Epithelial cell of prostate (primary cell): ENCODE data around the gene KCNAB1.

Experiments
- DNase-seq: peaks from one replicate; pipeline ENCODE4 v3.0.0-alpha.2; 2011; ENCODE audit warnings: low read depth, low spot score
- H3K27ac ChIP-seq: fragments of 450-650 bp; 2 replicates; pipeline ENCODE4 v1.5.1; 2017; ENCODE audit warnings: mild to moderate bottlenecking

Gene KCNAB1

DNA sequence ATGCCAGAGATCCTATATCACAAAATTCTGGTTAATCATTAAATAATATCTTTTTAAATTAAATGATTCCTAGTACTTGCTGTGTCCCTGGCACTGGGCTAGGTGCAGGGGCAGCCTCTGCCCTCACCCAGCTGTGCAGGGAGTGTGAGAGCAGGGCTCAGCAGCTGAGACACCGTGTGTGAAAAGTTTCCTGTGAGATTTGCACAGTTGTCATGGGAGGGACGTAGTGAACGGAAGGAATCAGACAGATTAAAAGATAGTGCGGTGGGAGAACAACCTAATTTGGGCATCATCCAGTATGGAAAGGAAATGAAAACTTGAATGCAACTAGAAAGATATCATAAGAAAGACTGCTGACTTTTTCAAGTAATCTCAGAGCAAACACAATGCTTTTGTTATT lies 230.4 kb downstream of the KCNAB1 start:
- H3K27ac ChIP-seq, result no peak overlapping the region
- no peak for DNase-seq

GRCh38 chr3:156351783-156352182 lies 231.4 kb downstream of the KCNAB1 start:
- H3K27ac ChIP-seq, result no peak overlapping the region
- no peak for DNase-seq

GRCh38 chr3:156352728-156353127 lies 232.3 kb downstream of the KCNAB1 start:
- H3K27ac ChIP-seq, result no peak overlapping the region
- no peak for DNase-seq

- DNase-seq, result no peak
- H3K27ac ChIP-seq, result no peak overlapping the region
Measured at GRCh38 chr3:156353563-156353962, 233.2 kb downstream of the KCNAB1 start.

- DNase-seq, result no peak
- no peak overlapping the region for H3K27ac ChIP-seq
Measured at GRCh38 chr3:156356537-156357363, 236.4 kb downstream of the KCNAB1 start.

DNA sequence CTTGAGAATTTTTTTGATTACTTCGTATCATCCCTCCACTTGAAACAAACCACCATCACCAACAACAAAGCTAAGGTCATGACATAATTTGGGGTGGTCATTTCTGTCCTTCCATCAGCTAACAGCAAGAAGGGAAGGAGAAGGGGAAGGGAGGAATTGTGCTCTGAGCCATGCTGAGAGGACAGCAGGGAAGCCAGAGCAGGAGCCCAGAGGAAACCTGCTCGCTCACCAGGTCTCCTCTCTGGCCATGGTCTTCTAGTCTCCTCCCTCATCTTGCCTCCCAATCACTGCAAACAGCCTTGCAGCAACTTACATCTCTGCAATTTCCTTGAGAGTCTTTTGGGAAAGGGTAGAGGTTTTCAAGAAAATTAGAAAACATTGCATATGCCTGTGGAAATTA lies 237.9 kb downstream of the KCNAB1 start:
- no peak for DNase-seq
- H3K27ac ChIP-seq, result no peak overlapping the region

DNA sequence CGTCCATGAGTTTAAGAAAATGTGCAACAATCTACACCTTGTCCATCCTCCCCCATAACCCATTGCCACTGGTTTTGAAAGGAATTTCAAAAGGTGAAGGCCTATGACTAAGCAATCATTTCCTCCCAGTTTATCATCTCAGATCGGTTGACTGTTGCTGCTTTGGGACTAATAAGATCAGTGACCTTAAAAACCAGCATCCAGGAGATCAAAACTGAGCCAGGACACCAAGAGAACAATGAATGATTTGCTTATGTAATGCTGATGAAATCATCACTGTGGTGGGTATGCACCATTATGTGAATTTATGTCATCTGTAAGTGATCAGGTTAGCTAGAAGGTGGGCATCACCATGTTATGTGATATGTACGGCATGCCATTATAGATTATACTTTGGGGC lies 239.0 kb downstream of the KCNAB1 start:
- no peak for DNase-seq

GRCh38 chr3:156360083-156360482 lies 239.7 kb downstream of the KCNAB1 start:
- no peak for DNase-seq
- no peak overlapping the region for H3K27ac ChIP-seq

More for the DNA sequence above, 239.0 kb downstream of the KCNAB1 start:
- no peak overlapping the region for H3K27ac ChIP-seq

GRCh38 chr3:156360963-156361362 lies 240.6 kb downstream of the KCNAB1 start:
- no peak for DNase-seq
- no peak overlapping the region for H3K27ac ChIP-seq

- no peak for DNase-seq
- no peak overlapping the region for H3K27ac ChIP-seq
Measured at GRCh38 chr3:156366559-156366958, 246.2 kb downstream of the KCNAB1 start.

- no peak for DNase-seq
- H3K27ac ChIP-seq, result no peak overlapping the region
Measured at GRCh38 chr3:156368189-156368588, 247.8 kb downstream of the KCNAB1 start.

DNA sequence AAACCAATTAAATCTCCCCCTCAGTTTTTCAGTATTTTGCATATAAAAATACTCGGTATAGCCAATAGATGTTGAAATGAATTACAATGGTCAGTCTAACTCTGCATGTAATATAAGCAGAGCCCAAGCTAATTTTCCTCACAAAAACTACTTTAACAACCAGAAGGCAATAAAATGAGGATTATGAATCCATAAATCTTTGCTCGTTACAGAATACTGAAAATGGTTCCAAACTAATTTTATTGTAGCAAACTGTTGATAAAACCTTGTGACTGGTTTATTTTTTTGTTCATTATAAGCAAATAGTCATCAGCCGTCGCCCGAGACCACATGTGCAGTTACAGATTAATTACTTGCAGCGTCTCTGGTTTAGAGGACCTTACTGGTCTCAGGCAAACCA lies 251.3 kb downstream of the KCNAB1 start:
- H3K27ac ChIP-seq, result no peak overlapping the region
- no peak for DNase-seq

GRCh38 chr3:156373095-156373494 lies 252.7 kb downstream of the KCNAB1 start:
- DNase-seq, result no peak
- no peak overlapping the region for H3K27ac ChIP-seq

GRCh38 chr3:156373654-156374053 lies 253.3 kb downstream of the KCNAB1 start:
- DNase-seq, result no peak
- H3K27ac ChIP-seq, result no peak overlapping the region

- no peak overlapping the region for H3K27ac ChIP-seq
- DNase-seq, result no peak
Measured at GRCh38 chr3:156376199-156376598, 255.8 kb downstream of the KCNAB1 start.

DNA sequence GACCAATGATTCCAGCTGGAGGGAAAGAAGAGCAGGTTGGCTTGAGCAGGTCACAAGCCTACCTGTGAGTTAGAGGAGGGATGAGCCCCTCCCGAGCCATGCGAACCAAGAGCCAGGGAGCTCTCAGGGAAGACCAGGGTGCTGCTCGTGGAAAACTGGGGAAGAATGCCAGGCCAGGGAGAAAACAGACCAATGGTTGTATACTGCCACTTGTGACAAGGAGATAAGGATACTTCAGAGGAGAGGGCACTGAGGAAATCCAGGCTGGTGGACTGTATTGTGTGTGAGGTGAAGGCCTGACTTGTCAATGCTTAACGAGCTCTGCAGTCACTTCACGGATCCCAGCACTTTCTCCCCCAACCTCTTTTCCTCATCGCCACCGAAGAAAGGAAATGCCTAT lies 256.9 kb downstream of the KCNAB1 start:
- DNase-seq, result no peak
- H3K27ac ChIP-seq, result no peak overlapping the region

DNA sequence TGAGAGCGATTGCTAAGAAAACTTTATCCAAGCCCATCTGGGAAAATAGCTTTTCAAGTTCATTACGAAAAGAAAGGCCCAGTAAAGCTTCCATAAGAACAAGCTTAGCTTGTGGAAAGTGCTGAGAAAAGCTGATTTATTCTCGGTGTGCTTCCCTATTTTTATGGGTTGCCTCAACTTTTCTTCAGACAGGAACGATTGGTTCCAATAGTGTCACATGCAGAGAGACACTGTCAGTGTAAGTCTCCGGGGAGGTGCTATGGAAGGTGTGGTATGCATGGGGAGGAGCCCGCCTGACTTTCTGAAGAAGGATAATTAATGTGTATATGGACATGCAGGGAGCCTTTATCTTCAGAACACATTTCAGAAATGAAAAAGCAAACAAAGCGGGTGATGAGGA lies 257.3 kb downstream of the KCNAB1 start:
- no peak overlapping the region for H3K27ac ChIP-seq
- no peak for DNase-seq

GRCh38 chr3:156378871-156379270 lies 258.5 kb downstream of the KCNAB1 start:
- H3K27ac ChIP-seq, result no peak overlapping the region
- DNase-seq, result no peak

- DNase-seq, result no peak
- no peak overlapping the region for H3K27ac ChIP-seq
Measured at GRCh38 chr3:156379327-156379726, 258.9 kb downstream of the KCNAB1 start.

- no peak for DNase-seq
- H3K27ac ChIP-seq, result no peak overlapping the region
Measured at GRCh38 chr3:156381253-156381652, 260.9 kb downstream of the KCNAB1 start.

DNA sequence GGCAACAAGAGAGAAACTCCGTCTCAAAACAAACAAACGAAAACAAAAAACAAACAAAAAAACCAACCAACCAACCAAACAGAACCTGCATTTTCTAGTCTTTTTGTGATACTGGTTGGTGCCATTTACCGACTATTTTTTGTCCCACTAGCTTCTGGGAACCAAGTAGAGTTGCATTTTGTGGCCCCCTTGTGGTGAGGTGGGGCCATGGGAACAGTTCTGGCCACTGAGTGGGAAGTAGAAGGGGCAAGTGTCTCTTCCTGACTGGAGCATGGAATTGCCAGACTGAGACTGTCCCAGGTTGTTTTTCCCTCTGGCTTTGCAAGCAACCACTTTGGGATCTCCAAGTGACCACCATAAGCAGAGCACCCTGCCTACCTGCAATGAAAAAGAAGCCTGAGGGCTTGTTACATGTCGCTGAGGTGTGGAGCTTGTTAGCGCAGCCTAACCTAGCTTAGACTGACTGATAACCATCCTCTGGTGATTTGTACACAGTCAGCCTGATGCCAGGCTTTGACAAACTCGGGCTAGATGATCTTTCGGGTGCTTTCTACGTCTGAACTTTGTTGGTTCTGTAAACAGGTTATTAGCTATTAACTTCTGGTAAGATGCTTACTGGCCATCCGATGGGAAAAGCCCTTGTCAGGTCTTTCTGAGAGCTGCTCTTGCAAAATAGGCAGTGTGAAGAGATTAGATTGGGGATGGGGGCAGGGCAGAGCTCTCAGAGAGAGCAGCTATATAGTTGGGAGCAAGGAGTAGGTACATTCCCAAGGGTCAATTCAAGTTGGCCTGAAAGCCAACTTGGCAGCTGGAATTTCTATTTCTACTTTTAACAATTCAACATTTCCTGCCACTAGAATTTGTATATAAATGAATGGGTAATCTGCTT lies 262.3 kb downstream of the KCNAB1 start:
- no peak for DNase-seq
- no peak overlapping the region for H3K27ac ChIP-seq
